Measurements from ENCODE around the gene ZMYND11. TPM values are rescaled to one million over a fixed set of nuclear protein-coding genes. Genes with fewer than 3 reads are reported as not detected.

The ZMYND11 gene
- total and polyA plus RNA-seq, 9 of the 15 experiments (the other 6 are each of a cell fraction or from before 2014, with no cell fraction given): 2.7 to 13.8 (median 8.8) TPM

DNA sequence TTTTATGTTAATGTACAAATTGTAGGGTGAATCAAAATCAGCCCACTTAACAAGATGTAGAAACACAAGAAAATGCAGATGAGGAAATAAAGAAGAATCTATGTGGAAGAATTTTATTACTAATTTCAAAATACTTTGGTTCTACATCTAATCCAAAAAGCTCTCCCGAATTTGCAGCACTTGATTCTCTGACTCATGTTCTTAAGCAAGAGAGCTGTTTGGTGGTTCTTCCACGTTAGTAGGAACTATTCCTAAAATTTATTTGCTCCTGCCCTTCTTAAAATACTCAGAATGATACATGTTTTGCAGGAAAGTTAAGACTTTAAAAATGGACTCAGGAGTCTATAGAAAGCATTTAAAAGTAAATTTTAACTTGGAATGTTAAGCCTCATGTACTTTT is 91.8 kb downstream of the ZMYND11 start:
- Histone ChIP-seq H3K79me2 (ENCODE audit: control insufficient read depth, insufficient read depth, low read length) (no peaks in the 10 kb centered on the region), H3K36me3 (ENCODE audit: control insufficient read depth, insufficient read depth, low read length) (no peaks in the 10 kb centered on the region), H3K9me3 (replicated peaks; ENCODE audit: control insufficient read depth, insufficient read depth, low read depth, low read length) (no peaks in the 10 kb centered on the region), H3K4me2 (ENCODE audit: insufficient read depth, low read length) (no peak overlapping the region), H3K9me1 (ENCODE audit: control insufficient read depth, insufficient read depth, low read length) (no peaks in the 10 kb centered on the region), H3K27me3 (ENCODE audit: control insufficient read depth in 2 of 2, insufficient read depth in 2 of 2, low read length in 2 of 2) (no peaks in the 10 kb centered on the region), H3K27ac (ENCODE audit: extremely low read depth, low read depth, low read length) (no peak overlapping the region), H3K4me3 (no peak overlapping the region), H2AFZ (ENCODE audit: low read depth, low read length) (no peak overlapping the region), H3K4me1 (replicated peaks in 1 of 2; ENCODE audit: control insufficient read depth in 2 of 2, insufficient read depth in 2 of 2, low read length in 2 of 2) (no peaks in the 10 kb centered on the region), H3K9ac (ENCODE audit: insufficient read depth in 1 of 2, low read depth in 2 of 2, low read length in 2 of 2) (no peak overlapping the region), H4K20me1 (replicated peaks; ENCODE audit: control insufficient read depth, insufficient read depth, low read length) (no peaks in the 10 kb centered on the region)
- CTCF ChIA-PET (ENCODE audit: low intra/inter-chr PET ratio): no interaction called here
- intact Hi-C loops (cut with micrococcal nuclease): no loop called here
- TF ChIP-seq ZNF644 (tag; IDR thresholded peaks at IDR 0.05; ENCODE audit: low read depth) (no peak), HDAC3 (IDR thresholded peaks at IDR 0.05; ENCODE audit: borderline replicate concordance, partially characterized antibody) (no peak)
- WGBS (ENCODE audit: insufficient coverage, low coverage, missing lambda C conversion rate): 7% methylated on average over 2 of the region's 2 CpGs
- POLR2A ChIA-PET: no interaction called here
- DNase-seq (ENCODE audit: extremely low read depth in 1 of 4, low spot score in 3 of 4) (no peak), ATAC-seq (no peak), FAIRE-seq (no peak)
- in situ Hi-C loops (cut with MboI): no loop called here
- no TSS peak for BruUV-seq (replicated peaks)

GRCh38 chr10:228366-228765 is 93.1 kb downstream of the ZMYND11 start:
- H3K4me1 ChIP-seq (replicated peaks in 1 of 2; ENCODE audit: control insufficient read depth in 2 of 2, insufficient read depth in 2 of 2, low read length in 2 of 2): no peaks in the 10 kb centered on the region
- no peak overlapping the region for H3K4me3 ChIP-seq
- H3K27ac ChIP-seq (ENCODE audit: extremely low read depth, low read depth, low read length): no peak overlapping the region
- H3K9me1 ChIP-seq (ENCODE audit: control insufficient read depth, insufficient read depth, low read length): no peaks in the 10 kb centered on the region
- intact Hi-C loops (cut with micrococcal nuclease) (no loop called here), in situ Hi-C loops (cut with MboI) (no loop called here)
- H3K27me3 ChIP-seq (ENCODE audit: control insufficient read depth in 2 of 2, insufficient read depth in 2 of 2, low read length in 2 of 2): no peaks in the 10 kb centered on the region
- H3K4me2 ChIP-seq (ENCODE audit: insufficient read depth, low read length): no peak overlapping the region
- WGBS (ENCODE audit: insufficient coverage, low coverage, missing lambda C conversion rate): 34% methylated on average over 6 of the region's 6 CpGs
- no peaks in the 10 kb centered on the region for H4K20me1 ChIP-seq (replicated peaks; ENCODE audit: control insufficient read depth, insufficient read depth, low read length)
- no peak overlapping the region for H2AFZ ChIP-seq (ENCODE audit: low read depth, low read length)
- H3K36me3 ChIP-seq (ENCODE audit: control insufficient read depth, insufficient read depth, low read length): no peaks in the 10 kb centered on the region
- BruUV-seq (replicated peaks): no TSS peak
- H3K9me3 ChIP-seq (replicated peaks; ENCODE audit: control insufficient read depth, insufficient read depth, low read depth, low read length): no peaks in the 10 kb centered on the region
- DNase-seq (ENCODE audit: extremely low read depth in 1 of 4, low spot score in 3 of 4) (no peak), FAIRE-seq (no peak), ATAC-seq (no peak)
- H3K79me2 ChIP-seq (ENCODE audit: control insufficient read depth, insufficient read depth, low read length): no peaks in the 10 kb centered on the region
- ChIA-PET POLR2A (no interaction called here), CTCF (ENCODE audit: low intra/inter-chr PET ratio) (no interaction called here)
- TF ChIP-seq BRF2 (IDR thresholded peaks at IDR 0.05; ENCODE audit: borderline replicate concordance, insufficient read depth, insufficient read length) (no peak), ESRRA (IDR thresholded peaks at IDR 0.05; ENCODE audit: borderline replicate concordance, low read depth) (no peak)
- H3K9ac ChIP-seq (ENCODE audit: insufficient read depth in 1 of 2, low read depth in 2 of 2, low read length in 2 of 2): no peak overlapping the region

Data from K562 (cell line).